Activated naive CD4-positive, alpha-beta T cell treated with anti-CD3 and anti-CD28 coated beads, Interleukin-2, amount 50 U/mL, for 24 hours (primary cell): ENCODE measurements around the gene RAC3.

Experiments
- H3K27ac Mint-ChIP-seq: one replicate; pipeline ENCODE4 v1.8.0; 2021; ENCODE audit warnings: mild to moderate bottlenecking, mixed read lengths
- H3K27me3 Mint-ChIP-seq: one replicate; pipeline ENCODE4 v1.8.0; 2021; ENCODE audit warnings: mixed read lengths
- H3K36me3 Mint-ChIP-seq: one replicate; pipeline ENCODE4 v1.8.0; 2021; ENCODE audit warnings: mixed read lengths
- H3K4me1 Mint-ChIP-seq: one replicate; pipeline ENCODE4 v1.8.0; 2021; ENCODE audit warnings: mixed read lengths
- H3K4me3 Mint-ChIP-seq: one replicate; pipeline ENCODE4 v1.8.0; 2021; ENCODE audit warnings: mild to moderate bottlenecking, mixed read lengths
- H3K9me3 Mint-ChIP-seq: one replicate; pipeline ENCODE4 v1.8.0; 2021; ENCODE audit warnings: mixed read lengths

The RAC3 gene

DNA sequence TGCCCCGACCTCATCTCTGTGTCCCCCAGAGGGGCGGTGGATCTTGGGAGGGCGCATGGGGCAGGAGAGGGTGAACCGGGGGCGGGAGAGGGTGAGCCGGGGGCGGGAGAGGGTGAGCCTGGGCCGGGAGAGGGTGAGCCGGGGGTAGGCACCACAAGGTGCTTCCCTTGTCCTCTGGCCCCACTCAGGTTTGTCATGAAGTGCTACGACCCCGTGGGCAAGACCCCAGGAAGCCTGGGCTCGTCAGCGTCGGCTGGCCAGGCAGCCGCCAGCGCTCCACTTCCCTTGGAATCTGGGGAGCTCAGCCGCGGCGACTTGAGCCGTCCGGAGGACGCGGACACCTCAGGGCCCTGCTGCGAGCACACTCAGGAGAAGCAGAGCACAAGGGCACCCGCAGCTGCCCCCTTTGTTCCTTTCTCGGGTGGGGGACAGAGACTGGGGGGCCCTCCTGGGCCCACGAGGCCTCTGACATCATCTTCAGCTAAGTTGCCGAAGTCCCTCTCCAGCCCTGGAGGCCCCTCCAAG is 35.2 kb upstream of the RAC3 start:
- Mint-ChIP-seq H3K36me3 (no peaks in the 10 kb centered on the region), H3K4me3 (no peak overlapping the region), H3K4me1 (no peaks in the 10 kb centered on the region), H3K9me3 (no peaks in the 10 kb centered on the region), H3K27ac (no peak overlapping the region), H3K27me3 (no peaks in the 10 kb centered on the region)

DNA sequence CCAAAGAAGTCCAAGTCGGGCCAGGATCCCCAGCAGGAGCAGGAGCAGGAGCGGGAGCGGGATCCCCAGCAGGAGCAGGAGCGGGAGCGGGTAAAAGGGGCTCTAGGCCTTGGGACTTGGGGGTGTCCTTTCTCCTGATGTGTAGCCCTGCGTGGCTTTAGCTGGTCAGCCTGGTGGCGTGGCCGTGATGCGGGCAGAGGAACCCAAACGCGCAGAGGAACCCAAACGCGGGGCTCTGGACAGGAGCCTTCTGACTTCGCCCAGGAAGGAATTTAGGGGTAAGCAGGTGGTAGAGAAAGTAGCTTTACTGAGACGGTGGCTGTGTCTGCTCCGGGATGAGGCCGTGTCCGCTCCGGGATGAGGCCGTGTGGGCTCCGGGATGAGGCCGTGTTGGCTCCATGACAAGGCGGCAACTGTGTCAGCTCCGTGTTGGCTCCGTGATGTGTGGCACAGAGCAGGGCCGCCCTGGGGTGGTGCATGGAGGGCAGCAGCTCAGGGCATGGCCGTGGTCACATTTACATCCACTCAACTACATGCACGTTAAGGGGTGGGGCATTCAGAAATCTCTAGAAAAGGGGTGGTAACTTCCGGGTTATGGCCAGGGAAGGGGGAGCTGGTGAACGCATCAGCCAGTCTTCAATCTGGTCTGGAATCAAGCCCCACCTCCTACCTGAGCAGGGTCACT is 34.6 kb upstream of the RAC3 start:
- H3K36me3 Mint-ChIP-seq: no peaks in the 10 kb centered on the region
- H3K4me3 Mint-ChIP-seq: no peak overlapping the region
- no peaks in the 10 kb centered on the region for H3K4me1 Mint-ChIP-seq
- H3K27me3 Mint-ChIP-seq: no peaks in the 10 kb centered on the region
- H3K27ac Mint-ChIP-seq: no peak overlapping the region
- no peaks in the 10 kb centered on the region for H3K9me3 Mint-ChIP-seq

DNA sequence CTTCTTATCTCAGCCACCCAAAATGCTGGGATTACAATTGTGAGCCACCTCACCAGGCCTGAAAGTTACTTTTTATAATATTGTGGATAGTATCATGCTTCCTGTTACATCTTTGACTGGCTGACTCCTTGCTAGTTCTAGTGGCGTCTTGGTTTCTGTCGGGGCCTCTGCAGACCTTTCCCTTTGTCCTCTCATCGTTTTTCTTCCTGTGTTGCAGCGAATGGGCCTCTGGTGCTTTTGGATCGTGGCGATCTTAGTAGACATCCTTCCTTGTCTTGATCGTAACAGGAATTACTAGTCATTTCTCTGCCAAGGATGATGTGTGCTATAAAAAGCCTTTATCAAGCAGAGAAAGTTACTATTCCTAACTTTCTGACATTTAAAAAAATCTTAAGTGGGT is 33.3 kb upstream of the RAC3 start:
- Mint-ChIP-seq H3K4me3 (no peak overlapping the region), H3K27ac (no peak overlapping the region), H3K27me3 (no peaks in the 10 kb centered on the region), H3K4me1 (no peaks in the 10 kb centered on the region), H3K9me3 (no peaks in the 10 kb centered on the region), H3K36me3 (no peaks in the 10 kb centered on the region)

DNA sequence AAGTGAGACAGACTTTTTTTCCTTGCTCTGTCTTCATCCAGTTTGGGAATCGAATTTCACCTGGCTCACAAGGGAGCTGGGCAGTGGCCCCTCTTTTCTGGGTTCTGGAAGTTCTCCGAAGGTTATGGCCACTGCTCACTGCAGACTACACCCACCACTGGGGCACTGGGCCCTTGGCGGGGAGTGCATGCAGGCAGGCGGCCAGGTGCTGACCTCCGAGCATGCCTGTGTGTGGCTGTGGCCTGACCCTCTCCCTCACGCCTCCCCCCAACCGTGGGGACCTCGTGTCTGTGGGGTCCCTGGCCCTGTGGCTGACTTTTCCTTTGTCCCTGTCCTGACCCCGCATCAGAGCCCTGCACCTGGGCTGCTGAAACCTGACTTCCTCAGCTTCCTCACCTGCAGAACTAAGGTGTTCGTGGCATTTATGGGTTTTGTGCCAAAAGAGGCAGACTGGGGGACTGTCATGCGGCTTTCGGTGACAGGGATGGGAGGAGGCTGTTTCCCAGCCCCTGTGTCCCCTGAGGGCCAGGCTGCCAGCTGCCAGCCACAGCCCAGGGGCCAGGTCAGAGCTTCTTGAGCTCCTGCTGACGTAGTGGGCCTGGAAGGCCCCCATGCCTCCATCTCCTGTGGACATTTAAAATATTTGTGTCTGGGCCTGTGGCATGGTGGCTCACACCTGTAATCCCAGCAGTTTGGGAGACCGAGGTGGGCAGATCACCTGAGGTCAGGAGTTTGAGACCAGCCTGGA is 32.6 kb upstream of the RAC3 start:
- Mint-ChIP-seq H3K9me3 (no peaks in the 10 kb centered on the region), H3K27ac (no peak overlapping the region)

DNA sequence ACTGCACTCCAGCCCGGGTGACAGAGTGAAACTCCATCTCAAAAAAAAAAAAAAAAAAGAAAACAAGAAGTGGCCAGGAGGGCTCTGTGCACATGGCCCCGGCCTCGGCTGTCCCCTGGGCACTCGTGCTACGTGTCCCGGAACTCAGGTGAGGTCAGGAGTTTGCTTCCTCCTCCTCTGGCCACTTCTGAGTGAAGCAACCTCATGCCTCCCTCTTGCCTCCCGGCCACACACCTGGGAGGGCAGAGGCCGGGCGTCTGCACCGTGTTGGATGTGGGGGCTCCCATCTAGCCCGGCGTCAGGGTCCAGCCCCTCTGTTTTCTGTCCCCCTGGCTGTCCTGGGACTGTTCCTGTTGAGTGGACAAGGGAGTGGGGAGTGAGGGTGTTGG is 31.9 kb upstream of the RAC3 start:
- H3K9me3 Mint-ChIP-seq: no peaks in the 10 kb centered on the region
- no peaks in the 10 kb centered on the region for H3K4me1 Mint-ChIP-seq
- H3K27me3 Mint-ChIP-seq: no peaks in the 10 kb centered on the region
- H3K27ac Mint-ChIP-seq: no peak overlapping the region
- H3K36me3 Mint-ChIP-seq: no peaks in the 10 kb centered on the region
- no peak overlapping the region for H3K4me3 Mint-ChIP-seq

More for the DNA sequence above, 32.6 kb upstream of the RAC3 start:
- Mint-ChIP-seq H3K4me3 (no peak overlapping the region), H3K27me3 (no peaks in the 10 kb centered on the region), H3K36me3 (no peaks in the 10 kb centered on the region), H3K4me1 (no peaks in the 10 kb centered on the region)

DNA sequence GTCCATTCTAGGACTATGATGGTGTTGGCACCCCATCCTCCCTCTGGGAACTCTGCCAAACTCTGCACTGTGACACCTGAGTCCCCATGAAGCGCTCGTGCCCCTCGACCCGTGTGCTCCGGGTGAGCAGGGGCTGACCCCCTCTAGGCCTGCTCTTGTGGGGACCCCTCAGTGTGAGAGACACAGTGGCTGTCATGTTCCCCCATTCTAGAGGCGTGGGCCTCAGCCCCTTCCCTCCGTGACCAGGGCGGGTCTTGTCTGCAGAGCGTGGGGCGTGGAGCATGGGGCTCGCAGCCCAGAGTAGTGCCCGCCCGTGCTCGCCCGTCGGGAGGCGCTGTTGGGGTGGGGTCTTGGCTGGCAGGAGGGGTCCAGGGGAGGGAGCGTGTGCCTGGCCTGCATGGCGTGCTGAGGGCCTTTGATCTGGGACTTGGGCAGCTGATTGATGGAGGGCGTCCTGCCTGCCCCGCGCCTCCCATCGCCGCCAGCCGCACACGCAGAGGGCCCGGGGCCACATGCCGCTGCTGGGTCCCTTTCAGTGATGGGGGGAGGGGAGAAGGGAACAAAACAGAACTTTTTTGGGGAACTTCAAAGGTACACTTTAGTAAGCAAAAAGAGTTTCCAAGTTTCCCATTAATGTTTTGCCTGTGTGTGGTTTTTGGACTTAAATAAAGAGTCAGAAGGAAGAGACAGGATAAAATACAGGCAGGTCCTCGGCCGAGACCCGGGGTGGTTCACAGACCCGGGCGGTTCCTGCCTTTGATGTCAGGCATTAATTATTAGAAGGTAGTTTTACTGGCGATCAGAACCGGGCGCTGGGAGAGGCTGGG is 31.3 kb upstream of the RAC3 start:
- no peaks in the 10 kb centered on the region for H3K27me3 Mint-ChIP-seq
- H3K9me3 Mint-ChIP-seq: no peaks in the 10 kb centered on the region
- no peaks in the 10 kb centered on the region for H3K36me3 Mint-ChIP-seq
- H3K27ac Mint-ChIP-seq: no peak overlapping the region
- H3K4me1 Mint-ChIP-seq: no peaks in the 10 kb centered on the region
- H3K4me3 Mint-ChIP-seq: no peak overlapping the region

DNA sequence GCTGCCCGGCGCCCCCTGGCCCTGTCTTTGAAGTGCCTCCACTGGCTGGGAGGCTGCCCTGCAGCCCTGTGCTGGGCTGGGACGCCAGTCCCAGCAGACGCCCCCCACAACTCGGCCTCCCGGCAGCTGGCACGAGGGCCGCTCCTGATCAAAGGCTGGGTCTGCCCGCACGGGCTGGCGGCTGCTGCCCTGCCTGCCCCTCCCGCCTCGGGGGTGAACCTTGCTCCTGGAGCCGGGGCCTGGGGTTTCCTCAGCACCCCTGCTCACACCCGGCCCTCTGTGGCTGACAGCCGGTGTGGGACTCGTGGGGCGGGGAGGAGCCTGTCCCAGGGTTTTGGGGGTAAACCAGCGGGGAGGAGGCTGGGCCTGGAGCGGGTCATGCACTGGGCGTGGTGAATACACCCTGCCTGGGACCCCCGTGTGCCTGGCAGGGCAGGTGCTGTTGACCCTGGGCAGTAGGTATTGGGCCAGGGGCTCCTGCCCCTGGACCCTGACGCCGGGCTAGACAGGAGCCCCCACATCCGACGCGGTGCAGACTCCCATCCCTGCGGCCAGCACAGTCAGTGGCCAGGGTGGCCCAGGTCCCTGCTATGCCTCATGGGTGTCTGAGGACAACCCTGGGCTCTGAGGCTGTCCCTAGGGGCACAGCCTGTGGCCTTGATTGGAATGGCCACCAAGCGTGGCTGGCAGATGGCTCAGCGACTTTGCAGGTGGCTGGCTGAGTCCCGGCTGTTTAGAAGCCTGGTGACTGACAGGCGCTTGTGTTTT is 30.5 kb upstream of the RAC3 start:
- no peak overlapping the region for H3K4me3 Mint-ChIP-seq
- no peaks in the 10 kb centered on the region for H3K36me3 Mint-ChIP-seq
- no peak overlapping the region for H3K27ac Mint-ChIP-seq
- no peaks in the 10 kb centered on the region for H3K9me3 Mint-ChIP-seq
- no peaks in the 10 kb centered on the region for H3K27me3 Mint-ChIP-seq
- H3K4me1 Mint-ChIP-seq: no peaks in the 10 kb centered on the region

DNA sequence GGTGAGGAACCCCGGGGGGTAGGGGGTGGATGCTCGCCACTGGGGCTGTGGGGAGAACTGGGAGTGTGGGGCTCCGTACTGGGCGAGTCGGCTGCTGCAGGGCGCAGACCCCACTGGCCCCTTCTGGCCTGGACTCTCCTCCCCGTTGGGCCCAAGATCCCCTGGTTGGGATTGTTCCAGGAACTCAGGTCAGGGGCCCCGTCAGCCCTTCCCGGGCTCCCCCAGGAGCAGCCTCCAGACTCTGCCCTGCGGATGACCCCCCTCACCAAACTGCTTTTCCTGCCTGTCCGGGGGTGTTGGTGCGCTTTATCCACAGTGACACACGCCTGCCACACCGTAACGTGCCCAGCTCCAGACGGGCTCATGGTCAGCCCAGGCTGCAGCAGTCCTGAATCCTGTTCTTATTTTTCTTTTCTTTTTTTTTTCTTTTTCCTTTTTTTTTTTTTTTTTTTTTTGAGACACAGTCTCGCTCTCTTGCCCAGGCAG is 29.9 kb upstream of the RAC3 start:
- Mint-ChIP-seq H3K27me3 (no peaks in the 10 kb centered on the region), H3K4me3 (no peak overlapping the region), H3K4me1 (no peaks in the 10 kb centered on the region), H3K9me3 (no peaks in the 10 kb centered on the region), H3K27ac (no peak overlapping the region), H3K36me3 (no peaks in the 10 kb centered on the region)

DNA sequence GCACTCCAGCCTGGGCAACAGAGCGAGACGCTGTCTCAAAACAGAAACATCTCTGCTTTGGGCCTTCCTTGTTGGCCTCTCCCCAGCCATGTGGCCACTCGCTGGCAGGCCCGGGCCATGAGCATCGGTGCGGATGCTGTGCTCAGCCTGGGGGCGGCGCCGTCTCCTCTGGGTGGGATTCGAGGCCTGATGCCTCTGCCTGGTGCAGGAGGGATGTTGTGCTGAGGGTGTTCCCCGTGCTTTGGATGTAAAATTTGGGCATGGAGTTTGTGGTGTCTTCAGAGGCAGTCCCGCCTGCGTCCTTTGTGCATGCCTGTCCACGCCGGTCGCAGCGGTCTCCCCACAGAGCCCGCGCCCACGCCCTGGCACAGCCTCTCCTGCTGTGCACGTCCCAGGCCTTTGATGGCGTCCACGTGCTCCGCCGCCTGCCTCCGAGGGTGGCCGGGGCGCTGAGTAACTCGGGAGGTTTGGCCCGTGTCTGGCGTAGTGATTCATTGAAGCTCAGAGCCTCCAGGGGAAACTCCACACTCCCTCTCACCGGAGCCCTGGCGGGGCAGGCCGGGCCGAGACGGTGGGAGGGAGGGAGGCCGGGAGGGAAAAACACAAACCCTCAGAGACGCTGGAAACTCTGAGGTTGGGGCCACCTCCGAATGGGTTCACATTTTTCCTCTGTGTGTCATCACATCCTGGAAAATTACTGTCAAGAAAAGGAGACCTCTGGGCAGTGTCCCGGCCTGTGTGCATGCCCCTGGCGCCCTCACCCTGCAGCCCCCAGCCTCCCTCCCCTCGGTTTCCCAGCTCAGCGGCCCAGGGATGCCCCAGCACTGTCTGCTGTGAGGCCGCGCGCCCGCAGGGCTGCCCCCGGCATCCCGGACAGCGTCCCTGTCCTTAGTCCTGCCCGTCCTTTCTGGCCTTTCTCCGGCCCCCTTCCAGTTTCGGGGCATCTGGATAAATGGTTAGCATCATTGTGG is 27.8 kb upstream of the RAC3 start:
- H3K9me3 Mint-ChIP-seq: no peaks in the 10 kb centered on the region
- no peaks in the 10 kb centered on the region for H3K36me3 Mint-ChIP-seq
- H3K27me3 Mint-ChIP-seq: no peaks in the 10 kb centered on the region
- no peak overlapping the region for H3K4me3 Mint-ChIP-seq
- H3K4me1 Mint-ChIP-seq: no peaks in the 10 kb centered on the region
- H3K27ac Mint-ChIP-seq: no peak overlapping the region

DNA sequence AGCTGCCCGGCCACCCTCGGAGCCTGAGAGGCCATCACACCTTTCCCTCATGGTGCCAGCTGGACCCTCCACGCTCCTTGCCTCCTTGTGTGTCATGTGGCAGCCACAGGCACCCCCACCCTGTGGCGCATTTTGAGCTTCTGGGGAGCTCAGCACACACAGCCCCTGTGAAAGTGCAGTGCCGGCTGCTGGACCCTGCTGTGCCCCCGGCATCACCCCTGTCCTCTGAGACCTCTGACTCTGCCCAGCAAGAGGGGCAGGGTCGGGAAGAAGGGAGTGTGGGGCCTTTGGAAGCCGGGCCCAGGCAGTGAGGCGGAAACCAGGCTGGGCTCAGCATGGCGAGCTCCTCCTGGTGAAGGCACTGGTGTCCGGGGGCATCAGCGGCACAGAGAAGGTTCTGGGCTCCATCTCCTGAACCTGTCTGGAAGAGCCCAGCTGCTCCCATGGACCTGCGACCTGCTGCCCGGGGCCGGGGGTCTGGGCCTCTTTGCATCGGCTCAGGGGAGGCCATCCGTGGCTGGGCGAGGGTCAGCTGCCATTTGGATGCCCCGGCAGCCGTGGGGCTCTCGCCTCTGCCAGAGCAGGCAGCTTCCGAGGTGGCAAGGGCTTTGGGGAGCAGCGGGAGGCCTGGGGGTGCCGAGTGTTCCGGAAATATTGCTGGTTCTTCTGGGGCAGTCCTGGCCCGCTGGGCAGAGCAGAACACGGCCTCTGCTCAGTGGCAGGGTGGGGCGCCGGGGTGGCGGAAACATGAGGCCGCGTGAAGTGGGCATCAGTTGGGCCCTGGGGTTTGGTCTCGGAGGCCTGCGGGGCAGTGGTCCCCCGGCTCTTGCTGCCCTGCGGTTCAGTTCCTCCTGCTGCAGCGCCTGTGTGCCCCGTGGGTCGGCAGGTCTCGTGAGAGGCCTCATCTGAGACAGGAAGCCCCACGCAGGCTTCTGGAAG is 26.7 kb upstream of the RAC3 start:
- no peaks in the 10 kb centered on the region for H3K36me3 Mint-ChIP-seq
- no peak overlapping the region for H3K4me3 Mint-ChIP-seq
- no peaks in the 10 kb centered on the region for H3K4me1 Mint-ChIP-seq

DNA sequence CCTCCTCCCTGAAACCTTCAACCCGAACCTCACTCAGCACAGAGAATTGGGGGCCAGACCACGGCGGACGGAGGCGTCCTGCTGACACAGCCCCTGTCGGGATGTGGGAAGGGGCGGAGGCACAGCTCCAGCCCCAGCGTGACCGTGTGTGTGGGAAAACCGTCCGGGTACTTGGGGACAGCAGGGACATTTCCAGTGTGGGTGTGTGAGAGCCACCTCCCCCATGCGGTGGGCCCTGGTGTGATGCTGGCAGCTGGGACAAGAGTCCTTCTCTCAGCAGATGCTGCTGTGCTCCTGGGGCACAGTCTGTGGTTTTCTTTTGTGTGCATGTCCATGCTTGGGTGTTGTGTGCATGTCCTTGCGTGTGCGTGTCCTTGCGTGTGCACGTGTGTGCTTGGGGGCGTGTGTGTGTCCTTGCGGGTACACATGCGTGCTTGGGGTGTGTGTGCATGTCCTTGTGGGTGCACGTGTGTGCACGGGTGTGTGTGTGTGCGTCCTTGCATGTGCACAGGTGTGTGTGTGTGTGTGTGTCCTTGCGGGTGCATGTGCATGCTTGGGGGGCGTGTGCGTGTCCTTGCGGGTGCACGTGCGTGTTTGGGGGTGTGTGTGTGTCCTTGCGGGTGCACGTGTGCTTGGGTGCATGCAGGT is 25.7 kb upstream of the RAC3 start:
- no peaks in the 10 kb centered on the region for H3K9me3 Mint-ChIP-seq
- no peak overlapping the region for H3K27ac Mint-ChIP-seq
- no peak overlapping the region for H3K4me3 Mint-ChIP-seq
- H3K4me1 Mint-ChIP-seq: no peaks in the 10 kb centered on the region
- no peaks in the 10 kb centered on the region for H3K36me3 Mint-ChIP-seq
- no peaks in the 10 kb centered on the region for H3K27me3 Mint-ChIP-seq

More for the DNA sequence above, 26.7 kb upstream of the RAC3 start:
- H3K27ac Mint-ChIP-seq: no peak overlapping the region
- no peaks in the 10 kb centered on the region for H3K9me3 Mint-ChIP-seq
- no peaks in the 10 kb centered on the region for H3K27me3 Mint-ChIP-seq

DNA sequence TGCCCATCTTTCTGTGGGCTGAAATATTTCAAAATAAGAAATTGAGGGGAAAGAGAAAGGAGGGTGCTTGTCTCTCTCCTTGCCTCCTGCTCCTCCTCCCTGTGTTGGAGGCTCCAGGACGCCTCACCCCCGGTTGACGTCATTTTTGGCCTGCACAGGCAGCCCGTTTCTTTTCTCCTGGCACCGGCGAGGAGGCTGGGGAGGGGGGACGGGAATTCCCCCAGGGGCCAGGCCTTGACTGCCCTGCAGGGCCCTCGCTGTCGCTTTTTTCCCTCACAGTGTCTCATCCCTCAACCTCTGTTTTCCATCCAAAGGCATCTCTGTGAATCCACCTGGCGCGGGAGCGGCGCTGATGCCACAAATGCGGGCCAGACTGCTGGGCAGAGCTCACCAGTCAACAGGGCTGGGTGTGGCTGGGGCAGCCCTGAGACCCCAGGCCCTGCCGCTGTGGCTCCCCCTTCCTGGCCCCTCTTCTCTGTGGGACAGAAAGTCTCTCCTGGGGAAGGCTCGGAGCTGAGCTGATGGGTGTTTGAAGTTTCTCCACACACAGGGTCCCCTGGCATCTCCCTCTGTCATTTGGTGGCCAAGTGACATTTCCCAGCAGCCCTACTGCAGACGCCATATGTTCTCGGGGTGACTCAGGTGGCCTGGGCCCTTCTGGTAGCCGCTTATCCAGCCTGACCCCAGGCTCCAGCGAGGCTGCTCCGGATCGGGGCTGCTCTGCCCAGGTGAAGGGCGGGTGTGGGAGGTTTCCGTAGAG is 24.8 kb upstream of the RAC3 start:
- Mint-ChIP-seq H3K4me1 (no peaks in the 10 kb centered on the region), H3K27ac (no peak overlapping the region), H3K9me3 (no peaks in the 10 kb centered on the region), H3K27me3 (no peaks in the 10 kb centered on the region), H3K36me3 (no peaks in the 10 kb centered on the region), H3K4me3 (no peak overlapping the region)

DNA sequence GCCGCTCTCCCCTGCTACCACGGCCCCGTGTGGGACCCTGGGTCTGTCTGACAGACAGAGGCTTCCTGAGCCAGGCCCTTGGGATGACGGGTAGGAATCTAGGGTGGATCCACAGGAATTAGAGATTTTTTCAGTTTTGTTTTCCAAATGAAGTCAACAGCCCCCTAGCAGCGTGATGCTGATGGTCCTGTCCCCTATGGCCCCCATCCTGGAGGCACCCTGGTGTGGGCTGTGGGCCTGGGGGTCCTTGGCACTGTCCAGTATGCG is 24.3 kb upstream of the RAC3 start:
- Mint-ChIP-seq H3K27ac (no peak overlapping the region), H3K36me3 (no peaks in the 10 kb centered on the region), H3K4me3 (no peak overlapping the region), H3K9me3 (no peaks in the 10 kb centered on the region), H3K4me1 (no peaks in the 10 kb centered on the region), H3K27me3 (no peaks in the 10 kb centered on the region)
